ENCODE measurements around the gene TIAM2.

DNA sequence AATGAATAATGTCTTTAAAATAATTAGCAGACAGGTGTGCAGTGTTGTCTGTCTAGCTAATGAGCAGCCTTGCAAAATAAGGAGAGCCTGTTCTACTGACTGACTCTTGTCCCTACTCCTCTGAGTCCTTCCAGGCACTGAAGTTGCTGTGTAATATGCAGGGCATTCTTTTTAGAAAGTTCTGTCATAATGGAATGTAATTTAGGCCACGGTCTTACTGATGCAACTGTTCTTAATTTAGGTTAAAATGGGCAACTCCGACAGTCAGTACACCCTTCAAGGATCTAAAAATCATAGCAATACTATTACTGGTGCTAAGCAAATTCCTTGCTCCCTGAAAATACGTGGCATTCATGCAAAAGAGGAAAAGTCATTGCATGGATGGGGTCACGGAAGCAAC is 133.9 kb downstream of the TIAM2 start:
- TF ChIP-seq SNAPC5 (CRISPR knock-in tag; IDR thresholded peaks at IDR 0.05), result no peak
- TF ChIP-seq, protein P1, sequence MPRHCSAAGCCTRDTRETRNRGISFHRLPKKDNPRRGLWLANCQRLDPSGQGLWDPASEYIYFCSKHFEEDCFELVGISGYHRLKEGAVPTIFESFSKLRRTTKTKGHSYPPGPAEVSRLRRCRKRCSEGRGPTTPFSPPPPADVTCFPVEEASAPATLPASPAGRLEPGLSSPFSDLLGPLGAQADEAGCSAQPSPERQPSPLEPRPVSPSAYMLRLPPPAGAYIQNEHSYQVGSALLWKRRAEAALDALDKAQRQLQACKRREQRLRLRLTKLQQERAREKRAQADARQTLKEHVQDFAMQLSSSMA (CRISPR knock-in tag; IDR thresholded peaks at IDR 0.05), result no peak
- TF ChIP-seq MAZ (CRISPR knock-in tag; conservative IDR thresholded peaks at IDR 0.05 in 1 of 2, IDR thresholded peaks at IDR 0.05 in 1 of 2), result no peak

Measured in K562 (cell line).